Lower lobe of right lung (tissue), 2 donors: ENCODE measurements around the gene FBXW11. TPM values are rescaled to one million over a fixed set of nuclear protein-coding genes. Genes with fewer than 3 reads are reported as not detected.

ENCODE experiments used
- ATAC-seq, 2 donors: fragments of 200-7000 bp; cut with Tn5 transposase; one replicate each; pipeline ENCODE4 v1.9.1; 2020 to 2022; ENCODE audit warnings: mild to moderate bottlenecking in 2 of 2, moderate library complexity in 2 of 2
- DNase-seq: peaks from one replicate; pipeline ENCODE4 v3.0.0-alpha.2; 2020
- H3K27ac ChIP-seq: fragments of 200-600 bp; one replicate; pipeline ENCODE4 v1.8.0; 2022
- H3K27me3 ChIP-seq: fragments of 200-600 bp; one replicate; pipeline ENCODE4 v1.8.0; 2022; ENCODE audit warnings: low read depth
- H3K36me3 ChIP-seq: fragments of 200-600 bp; one replicate; pipeline ENCODE4 v1.8.0; 2022; ENCODE audit warnings: mild to moderate bottlenecking
- H3K4me1 ChIP-seq: fragments of 200-600 bp; one replicate; pipeline ENCODE4 v1.8.0; 2022
- H3K4me3 ChIP-seq: fragments of 200-600 bp; one replicate; pipeline ENCODE4 v1.8.0; 2022; ENCODE audit warnings: mild to moderate bottlenecking
- H3K9me3 ChIP-seq: fragments of 200-600 bp; one replicate; pipeline ENCODE4 v1.8.0; 2022
- CTCF ChIP-seq: fragments of 200-600 bp; IDR thresholded peaks from one replicate; pipeline ENCODE4 v1.8.0; 2022; ENCODE audit warnings: antibody characterized with exemption, mild to moderate bottlenecking
- intact Hi-C: fragments of 100-400 bp; cut with DNase I; formaldehyde crosslinking; loops from one replicate; pipeline ENCODE4 v1.11.0; 2022
- long read RNA-seq: library from polyadenylated mRNA; unstranded; transcript quantifications from one replicate; pipeline ENCODE4 v2.0.0, GENCODE V29; 2021
- total RNA-seq: library from RNA; stranded (reverse); fragmentation: NEBNext Ultra II Directional; extraction: Animal tissue kit (Norgen Biotek cat#: 25700); gene quantifications from one replicate; pipeline ENCODE4 v1.2.1, GENCODE V29; 2021
- donor health status: DM: no; HTN: yes; CAD: no; lungs with severe emphysema.

Gene FBXW11
- total RNA-seq = 52.8 TPM
- long read RNA-seq, full-length matches to known transcripts = 13 of 35 reads
- long read RNA-seq, partial matches to known transcripts = 12 of 35 reads
- long read RNA-seq, other reads (novel, unspliced or antisense) = 10 of 35 reads

- H3K4me1 ChIP-seq = peaks cover 47% of the 10 kb centered on the region
- H3K36me3 ChIP-seq = no peaks in the 10 kb centered on the region
- no peaks in the 10 kb centered on the region for H3K9me3 ChIP-seq
- ATAC-seq (peak; percentile 95 to 97), DNase-seq (peak; percentile 99)
- intact Hi-C loops = no loop called here
- H3K27ac ChIP-seq = peak within 1 kb of the TSS; percentile 100
- H3K4me3 ChIP-seq = peak within 1 kb of the TSS; percentile 98
- H3K27me3 ChIP-seq = no peaks in the 10 kb centered on the region
- TF ChIP-seq CTCF = no peak
These were observed at the start of gene FBXW11 for GRCh38 chr5:172006321-172007174. TSS of gene FBXW11 (minus strand) at chr5:172006638. CDS start at chr5:172006502, 136 bp downstream.

GRCh38 chr5:172055996-172056395 lies 49.6 kb upstream of the FBXW11 start:
- Histone ChIP-seq H3K4me1 (no peaks in the 10 kb centered on the region), H3K4me3 (no peak overlapping the region), H3K36me3 (peaks cover 97% of the 10 kb centered on the region), H3K9me3 (no peaks in the 10 kb centered on the region), H3K27me3 (no peaks in the 10 kb centered on the region), H3K27ac (no peak overlapping the region)
- intact Hi-C loops = no loop called here
- no peak for TF ChIP-seq CTCF
- no peak for ATAC-seq
- DNase-seq = no peak

GRCh38 chr5:172055421-172055820 lies 49.0 kb upstream of the FBXW11 start:
- DNase-seq (no peak), ATAC-seq (no peak)
- TF ChIP-seq CTCF = no peak
- Histone ChIP-seq H3K27ac (no peak overlapping the region), H3K27me3 (no peaks in the 10 kb centered on the region), H3K9me3 (no peaks in the 10 kb centered on the region), H3K4me1 (no peaks in the 10 kb centered on the region), H3K36me3 (peaks cover 97% of the 10 kb centered on the region), H3K4me3 (no peak overlapping the region)
- intact Hi-C loops = no loop called here

GRCh38 chr5:172054611-172055153 lies 48.2 kb upstream of the FBXW11 start:
- peak in 1 of 2 donors; percentile 39 for ATAC-seq
- no peak for TF ChIP-seq CTCF
- Histone ChIP-seq H3K4me1 (no peaks in the 10 kb centered on the region), H3K36me3 (peaks cover 97% of the 10 kb centered on the region), H3K27me3 (no peaks in the 10 kb centered on the region), H3K4me3 (no peak overlapping the region), H3K27ac (no peak overlapping the region), H3K9me3 (no peaks in the 10 kb centered on the region)
- no peak for DNase-seq
- intact Hi-C loops = no loop called here

- Histone ChIP-seq H3K27ac (no peak overlapping the region), H3K27me3 (no peaks in the 10 kb centered on the region), H3K36me3 (peaks cover 89% of the 10 kb centered on the region), H3K9me3 (no peaks in the 10 kb centered on the region), H3K4me1 (no peaks in the 10 kb centered on the region), H3K4me3 (no peak overlapping the region)
- no peak for ATAC-seq
- no peak for DNase-seq
- intact Hi-C loops = no loop called here
- TF ChIP-seq CTCF = peak; percentile 10
These were observed 46.2 kb upstream of the FBXW11 start for GRCh38 chr5:172052450-172053236.
